Adipocyte (in vitro differentiated cells): ENCODE results near the gene MAP4.

Source experiments
- DNase-seq: peaks from one replicate; pipeline ENCODE4 v3.0.0-alpha.2; 2015; ENCODE audit warnings: low read depth
- H3K27me3 ChIP-seq: replicated peaks from 2 replicates; pipeline ENCODE4 v1.7.0; 2013; ENCODE audit warnings: mild to moderate bottlenecking, low read length, moderate library complexity; ENCODE audit not compliant: control insufficient read depth, insufficient read depth
- H3K36me3 ChIP-seq: 2 replicates; pipeline ENCODE4 v1.7.0; 2013; ENCODE audit warnings: low read length, mild to moderate bottlenecking, moderate library complexity; ENCODE audit not compliant: control insufficient read depth, insufficient read depth, severe bottlenecking
- H3K4me1 ChIP-seq: 2 replicates; pipeline ENCODE4 v1.7.0; 2013; ENCODE audit warnings: mild to moderate bottlenecking, low read length, moderate library complexity; ENCODE audit not compliant: control insufficient read depth, insufficient read depth
- H3K4me3 ChIP-seq: 2 replicates; pipeline ENCODE4 v1.7.0; 2013; ENCODE audit warnings: mild to moderate bottlenecking, low read length, moderate library complexity
- H3K9ac ChIP-seq: 2 replicates; pipeline ENCODE4 v1.7.0; 2013; ENCODE audit warnings: mild to moderate bottlenecking, low read length, moderate library complexity
- H3K9me3 ChIP-seq: 2 replicates; pipeline ENCODE4 v1.7.0; 2013; ENCODE audit warnings: mild to moderate bottlenecking, low read length, moderate library complexity; ENCODE audit not compliant: control insufficient read depth

Gene MAP4

GRCh38 chr3:47956521-47956920 lies 59.7 kb downstream of the MAP4 start:
- Histone ChIP-seq H3K36me3 (no peaks in the 10 kb centered on the region), H3K27me3 (no peaks in the 10 kb centered on the region), H3K4me3 (no peak overlapping the region), H3K9ac (no peak overlapping the region), H3K9me3 (no peaks in the 10 kb centered on the region), H3K4me1 (peaks cover 11% of the 10 kb centered on the region)
- no peak for DNase-seq

DNA sequence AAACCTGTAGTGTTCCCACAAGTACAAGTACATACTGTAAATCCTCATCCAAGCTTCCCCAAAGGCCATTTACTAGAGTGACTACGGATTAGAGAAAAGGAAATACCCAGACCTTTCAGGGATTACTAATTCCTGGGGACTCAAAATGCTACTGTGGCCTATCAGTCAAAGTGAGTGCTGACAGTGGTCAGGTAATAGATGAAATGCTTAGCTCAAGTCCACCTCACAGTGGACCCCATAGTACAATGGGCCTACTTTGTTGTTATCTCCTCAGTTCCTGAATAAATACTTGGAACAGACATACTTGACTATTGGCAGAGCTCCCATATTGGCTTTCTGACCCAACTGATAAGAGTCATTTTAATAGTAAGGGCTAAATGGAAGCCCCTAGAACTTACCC lies 61.6 kb downstream of the MAP4 start:
- H3K9ac ChIP-seq = no peak overlapping the region
- no peaks in the 10 kb centered on the region for H3K9me3 ChIP-seq
- no peak overlapping the region for H3K4me3 ChIP-seq
- H3K36me3 ChIP-seq = no peaks in the 10 kb centered on the region
- peaks cover 11% of the 10 kb centered on the region for H3K4me1 ChIP-seq
- no peaks in the 10 kb centered on the region for H3K27me3 ChIP-seq
- DNase-seq = no peak

- peaks cover 3% of the 10 kb centered on the region for H3K36me3 ChIP-seq
- no peak for DNase-seq
- H3K9me3 ChIP-seq = no peaks in the 10 kb centered on the region
- H3K4me1 ChIP-seq = peaks cover 8% of the 10 kb centered on the region
- no peaks in the 10 kb centered on the region for H3K27me3 ChIP-seq
- no peak overlapping the region for H3K9ac ChIP-seq
- H3K4me3 ChIP-seq = no peak overlapping the region
Measured at GRCh38 chr3:47950453-47951169, 65.6 kb downstream of the MAP4 start.

DNA sequence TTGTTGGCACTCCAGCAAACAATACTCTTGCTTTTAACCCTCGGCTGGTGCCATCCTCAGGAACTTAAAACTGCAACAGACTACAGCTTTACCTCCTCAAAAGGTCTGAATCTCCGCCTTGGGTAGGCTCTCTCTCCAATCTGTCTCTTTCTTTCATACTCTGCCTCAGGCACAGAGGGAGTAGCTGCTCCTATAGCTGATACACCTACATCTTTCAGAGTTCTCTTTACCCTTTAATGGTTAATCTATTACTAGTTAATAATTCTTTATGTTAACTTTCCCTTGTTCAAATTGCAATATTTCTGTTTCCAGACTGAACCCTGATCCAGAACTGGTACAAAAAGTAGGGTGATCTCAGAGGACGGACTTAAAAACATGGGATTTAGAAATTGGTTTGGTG lies 66.2 kb downstream of the MAP4 start:
- no peak overlapping the region for H3K9ac ChIP-seq
- no peaks in the 10 kb centered on the region for H3K9me3 ChIP-seq
- peaks cover 3% of the 10 kb centered on the region for H3K36me3 ChIP-seq
- DNase-seq = no peak
- H3K4me1 ChIP-seq = peaks cover 8% of the 10 kb centered on the region
- no peak overlapping the region for H3K4me3 ChIP-seq
- H3K27me3 ChIP-seq = no peaks in the 10 kb centered on the region

DNA sequence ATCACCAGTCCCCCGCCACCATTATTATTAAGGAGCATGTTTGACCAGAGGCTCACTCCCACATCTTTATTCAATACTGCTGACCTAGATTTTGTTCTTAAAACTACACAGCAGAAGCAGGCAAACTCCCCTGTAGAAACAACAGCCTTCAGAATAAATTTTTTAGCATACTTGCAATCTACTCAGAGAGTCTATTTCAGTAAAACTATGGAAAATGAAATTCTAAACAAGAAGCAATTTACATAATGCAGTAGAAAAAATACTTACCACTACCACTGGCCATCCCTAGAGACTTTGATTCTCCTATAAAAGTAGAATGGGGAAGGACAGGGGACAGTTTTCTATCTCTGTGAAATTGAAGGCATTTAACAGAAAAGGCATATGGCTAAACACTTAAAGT lies 76.0 kb downstream of the MAP4 start:
- Histone ChIP-seq H3K27me3 (no peaks in the 10 kb centered on the region), H3K36me3 (no peaks in the 10 kb centered on the region), H3K9ac (no peak overlapping the region), H3K9me3 (no peaks in the 10 kb centered on the region), H3K4me3 (no peak overlapping the region), H3K4me1 (peaks cover 6% of the 10 kb centered on the region)
- DNase-seq = no peak

- H3K27me3 ChIP-seq = no peaks in the 10 kb centered on the region
- no peaks in the 10 kb centered on the region for H3K4me1 ChIP-seq
- no peak overlapping the region for H3K4me3 ChIP-seq
- H3K9ac ChIP-seq = no peak overlapping the region
- no peak for DNase-seq
- H3K9me3 ChIP-seq = no peaks in the 10 kb centered on the region
- peaks cover 14% of the 10 kb centered on the region for H3K36me3 ChIP-seq
Measured at GRCh38 chr3:47932421-47932820, 83.8 kb downstream of the MAP4 start.

DNA sequence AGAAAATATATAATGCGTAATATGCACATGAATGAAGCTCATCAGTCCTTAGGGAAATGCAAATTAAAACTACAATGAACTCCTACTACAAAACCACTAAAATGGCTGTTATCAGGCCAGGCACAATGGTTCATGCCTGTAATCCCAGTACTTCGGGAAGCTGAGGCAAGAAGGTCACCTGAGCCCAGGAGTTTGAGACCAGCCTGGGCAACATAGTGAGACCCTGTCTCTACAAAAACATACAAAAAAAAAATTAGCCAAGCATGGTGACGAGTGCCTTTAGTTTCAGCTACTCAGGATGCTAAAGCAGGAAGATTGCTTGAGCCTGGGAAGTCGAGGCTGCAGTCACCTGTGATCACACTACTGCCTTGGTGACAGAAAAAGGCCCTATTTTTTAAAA lies 85.2 kb downstream of the MAP4 start:
- DNase-seq = no peak
- Histone ChIP-seq H3K36me3 (peaks cover 27% of the 10 kb centered on the region), H3K27me3 (no peaks in the 10 kb centered on the region), H3K4me1 (no peaks in the 10 kb centered on the region), H3K9ac (no peak overlapping the region), H3K4me3 (no peak overlapping the region), H3K9me3 (no peaks in the 10 kb centered on the region)

DNA sequence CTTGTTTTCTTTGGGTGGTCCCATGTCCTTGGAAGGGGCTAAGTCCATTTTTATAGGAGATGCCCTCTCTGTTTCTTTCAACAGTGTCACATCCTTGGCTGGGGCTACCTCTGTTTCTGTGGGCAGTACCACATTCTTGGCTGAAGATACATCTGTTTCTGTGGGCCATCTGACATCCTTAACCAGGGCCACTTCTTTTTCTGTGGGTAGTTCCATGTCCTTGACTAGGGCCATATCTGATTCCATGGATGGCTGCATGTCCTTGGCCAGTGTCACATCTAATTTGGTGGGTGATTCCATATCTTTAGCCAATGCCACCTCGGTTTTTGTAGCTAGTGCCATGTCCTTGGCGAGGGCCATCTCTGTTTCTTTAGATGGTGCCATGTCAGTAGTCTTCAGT lies 99.5 kb downstream of the MAP4 start:
- Histone ChIP-seq H3K27me3 (no peaks in the 10 kb centered on the region), H3K4me3 (no peak overlapping the region), H3K36me3 (peaks cover 83% of the 10 kb centered on the region), H3K9me3 (no peaks in the 10 kb centered on the region), H3K4me1 (no peaks in the 10 kb centered on the region), H3K9ac (no peak overlapping the region)
- no peak for DNase-seq

GRCh38 chr3:47916201-47916600 lies 100.0 kb downstream of the MAP4 start:
- no peaks in the 10 kb centered on the region for H3K27me3 ChIP-seq
- H3K9ac ChIP-seq = no peak overlapping the region
- peaks cover under 1% of the 10 kb centered on the region for H3K4me1 ChIP-seq
- no peak for DNase-seq
- H3K36me3 ChIP-seq = peaks cover 83% of the 10 kb centered on the region
- H3K9me3 ChIP-seq = no peaks in the 10 kb centered on the region
- no peak overlapping the region for H3K4me3 ChIP-seq

DNA sequence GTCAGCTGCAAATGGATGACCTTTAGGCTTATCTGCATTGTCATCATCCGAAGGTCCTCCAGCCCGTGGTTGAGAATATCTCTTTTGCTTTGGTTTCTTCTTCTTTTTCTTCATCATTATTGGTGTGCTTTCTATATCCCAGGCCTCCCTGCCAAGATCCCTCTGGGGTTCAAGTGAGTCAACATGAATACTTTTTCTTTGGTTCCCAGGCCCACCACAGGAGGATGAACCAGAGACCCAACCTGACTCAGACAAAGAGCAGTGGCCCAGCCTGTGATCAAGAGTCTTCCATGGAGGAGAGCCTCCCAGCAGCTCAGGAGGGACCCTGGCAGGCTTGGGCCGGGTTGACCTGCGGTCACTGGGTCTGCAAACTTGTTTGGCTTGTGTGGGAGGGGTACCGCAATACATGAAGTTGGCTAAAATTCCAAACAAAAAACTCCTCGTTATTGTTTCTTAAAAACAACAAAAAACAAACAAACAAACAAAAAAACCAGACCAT lies 104.2 kb downstream of the MAP4 start:
- Histone ChIP-seq H3K9ac (no peak overlapping the region), H3K27me3 (no peaks in the 10 kb centered on the region), H3K4me1 (peaks cover 8% of the 10 kb centered on the region), H3K36me3 (peaks cover 90% of the 10 kb centered on the region), H3K4me3 (no peak overlapping the region), H3K9me3 (no peaks in the 10 kb centered on the region)
- no peak for DNase-seq

DNA sequence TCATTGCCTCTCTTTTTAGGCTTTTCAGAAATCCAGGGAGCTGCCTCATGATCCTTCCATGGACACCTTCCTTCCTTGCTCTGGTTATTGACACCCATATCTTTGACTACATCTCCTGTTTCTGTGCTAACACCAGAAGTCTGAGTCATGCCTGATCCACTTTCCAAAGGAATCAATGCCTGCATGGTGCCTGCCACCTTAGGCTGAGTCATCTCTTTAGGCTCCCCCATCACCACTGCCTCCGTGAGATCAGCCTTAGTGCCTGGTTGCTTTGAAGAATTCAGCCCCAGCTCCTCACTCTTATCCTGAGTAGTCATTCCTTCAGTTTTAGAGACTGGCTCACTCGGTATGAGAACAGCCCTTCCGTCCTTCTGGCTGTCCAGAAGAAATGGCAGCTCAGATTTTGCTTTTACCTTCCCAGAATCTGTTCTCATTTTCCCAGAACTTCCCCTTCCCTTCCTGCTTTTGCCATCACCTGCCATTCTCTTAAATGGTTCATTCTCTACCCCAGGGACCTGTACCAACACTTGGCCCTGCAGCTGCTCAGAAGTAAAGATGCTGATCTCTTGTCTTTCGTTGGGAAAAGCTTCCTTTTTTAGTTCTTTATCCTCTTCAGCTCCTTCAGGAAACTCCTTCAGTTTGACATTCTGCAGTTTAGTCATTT lies 105.3 kb downstream of the MAP4 start:
- H3K36me3 ChIP-seq = peaks cover 85% of the 10 kb centered on the region
- H3K4me3 ChIP-seq = no peak overlapping the region
- H3K9me3 ChIP-seq = no peaks in the 10 kb centered on the region
- peak; percentile 77 for DNase-seq
- no peaks in the 10 kb centered on the region for H3K27me3 ChIP-seq
- peaks cover 8% of the 10 kb centered on the region for H3K4me1 ChIP-seq
- H3K9ac ChIP-seq = no peak overlapping the region
